Suprapubic skin (tissue), 4 donors: ENCODE measurements around the gene CDKN1A. TPM values are rescaled to one million over a fixed set of nuclear protein-coding genes. Genes with fewer than 3 reads are reported as not detected.
A peak's percentile ranks its signal among the peaks of the same experiment; 100 is the strongest.

Experiments used
- DNase-seq, 2 donors: peaks; one replicate each; pipeline ENCODE4 v3.0.0-alpha.2; 2019; ENCODE audit warnings: low spot score in 2 of 2
- H3K27ac ChIP-seq: fragments of 200-600 bp; sonication (generic); one replicate; pipeline ENCODE4 v1.5.1; 2019
- H3K27me3 ChIP-seq: fragments of 200-600 bp; sonication (generic); one replicate; pipeline ENCODE4 v1.5.1; 2019
- H3K36me3 ChIP-seq: fragments of 200-600 bp; sonication (generic); one replicate; pipeline ENCODE4 v1.5.1; 2019
- H3K4me1 ChIP-seq: fragments of 200-600 bp; sonication (generic); one replicate; pipeline ENCODE4 v1.5.1; 2019
- H3K4me3 ChIP-seq: fragments of 200-600 bp; sonication (generic); one replicate; pipeline ENCODE4 v1.5.1; 2019; ENCODE audit warnings: mild to moderate bottlenecking
- H3K9me3 ChIP-seq: fragments of 200-600 bp; sonication (generic); one replicate; pipeline ENCODE4 v1.5.1; 2019
- CTCF ChIP-seq, 2 donors: fragments of 200-600 bp in 1 of 2; fragments of 450-650 bp in 1 of 2; sonication (generic) in 1 of 2; IDR thresholded peaks; one replicate each; pipeline ENCODE4 v1.5.1; 2016 to 2019; ENCODE audit warnings: antibody characterized with exemption in 2 of 2, mild to moderate bottlenecking in 1 of 2, moderate library complexity in 1 of 2
- EP300 ChIP-seq: sonication (generic); formaldehyde crosslinking; IDR thresholded peaks from one replicate; pipeline ENCODE4 v1.6.1; 2017; ENCODE audit warnings: antibody characterized with exemption
- POLR2A ChIP-seq, 2 donors: fragments of 450-650 bp; IDR thresholded peaks; one replicate each; pipeline ENCODE4 v1.6.1; 2017; ENCODE audit warnings: antibody characterized with exemption in 2 of 2, mild to moderate bottlenecking in 2 of 2, moderate library complexity in 2 of 2
- POLR2AphosphoS5 ChIP-seq, 3 donors: sonication (generic); formaldehyde crosslinking; IDR thresholded peaks; one replicate each; pipeline ENCODE4 v1.6.1; 2017; ENCODE audit warnings: antibody characterized with exemption in 3 of 3
- WGBS: methylation state at CpG from one replicate; pipeline ENCODE4 v1.1.5; 2018; 5-methylcytosine and 5-hydroxymethylcytosine counted together
- total RNA-seq, 4 donors: library from RNA; depleted of rRNA; stranded (reverse); fragments of >200 nt; gene quantifications; one replicate each; pipeline ENCODE4 v1.1.0, GENCODE V29; 2016

Gene CDKN1A
- total RNA-seq, 4 donors from 2014 or later: 138 to 315 (median 207) TPM

GRCh38 chr6:36730424-36731380, 52.2 kb downstream of the CDKN1A start:
- Histone ChIP-seq H3K27ac (no peak overlapping the region), H3K27me3 (no peaks in the 10 kb centered on the region), H3K9me3 (no peaks in the 10 kb centered on the region), H3K4me3 (no peak overlapping the region), H3K36me3 (no peaks in the 10 kb centered on the region), H3K4me1 (peaks cover 22% of the 10 kb centered on the region)
- WGBS: 91% methylated on average over 8 of the region's 15 CpGs
- no peak for DNase-seq
- TF ChIP-seq EP300 (no peak), POLR2A (IDR thresholded peaks at IDR 0.05) (no peak), CTCF (IDR thresholded peaks at IDR 0.05) (no peak), POLR2AphosphoS5 (IDR thresholded peaks at IDR 0.05) (no peak)

GRCh38 chr6:36731622-36732310, 53.3 kb downstream of the CDKN1A start:
- TF ChIP-seq EP300 (no peak), CTCF (IDR thresholded peaks at IDR 0.05) (no peak), POLR2AphosphoS5 (IDR thresholded peaks at IDR 0.05) (no peak), POLR2A (IDR thresholded peaks at IDR 0.05) (no peak)
- DNase-seq: no peak
- H3K4me1 ChIP-seq: peaks cover 27% of the 10 kb centered on the region
- 95% methylated on average over 7 of the region's 12 CpGs for WGBS
- H3K27me3 ChIP-seq: no peaks in the 10 kb centered on the region
- no peaks in the 10 kb centered on the region for H3K36me3 ChIP-seq
- H3K27ac ChIP-seq: no peak overlapping the region
- no peak overlapping the region for H3K4me3 ChIP-seq
- no peaks in the 10 kb centered on the region for H3K9me3 ChIP-seq

- no peaks in the 10 kb centered on the region for H3K27me3 ChIP-seq
- H3K9me3 ChIP-seq: no peaks in the 10 kb centered on the region
- no peak overlapping the region for H3K4me3 ChIP-seq
- peaks cover 27% of the 10 kb centered on the region for H3K4me1 ChIP-seq
- no peak overlapping the region for H3K27ac ChIP-seq
- WGBS: 92% methylated on average over 5 of the region's 5 CpGs
- DNase-seq: no peak
- no peaks in the 10 kb centered on the region for H3K36me3 ChIP-seq
- TF ChIP-seq POLR2A (IDR thresholded peaks at IDR 0.05) (no peak), EP300 (no peak), POLR2AphosphoS5 (IDR thresholded peaks at IDR 0.05) (no peak), CTCF (IDR thresholded peaks at IDR 0.05) (no peak)
Measured at GRCh38 chr6:36733300-36733699, 54.8 kb downstream of the CDKN1A start.

- no peaks in the 10 kb centered on the region for H3K9me3 ChIP-seq
- peaks cover 20% of the 10 kb centered on the region for H3K4me1 ChIP-seq
- peak overlapping the region; percentile 25 for H3K4me3 ChIP-seq
- no peaks in the 10 kb centered on the region for H3K36me3 ChIP-seq
- DNase-seq: no peak
- no peaks in the 10 kb centered on the region for H3K27me3 ChIP-seq
- TF ChIP-seq CTCF (IDR thresholded peaks at IDR 0.05) (no peak), POLR2AphosphoS5 (IDR thresholded peaks at IDR 0.05) (no peak), POLR2A (IDR thresholded peaks at IDR 0.05) (no peak), EP300 (no peak)
- H3K27ac ChIP-seq: peak overlapping the region; percentile 84
- 66% methylated on average over 5 of the region's 7 CpGs for WGBS
Measured at GRCh38 chr6:36734486-36735060, 56.1 kb downstream of the CDKN1A start.
